SK-N-SH (cell line): ENCODE data around the gene SPO11. TPM values are rescaled to one million over a fixed set of nuclear protein-coding genes. Genes with fewer than 3 reads are reported as not detected.

Experiments
- CTCF ChIA-PET: fragments of 300-600, 350-600 bp; formaldehyde crosslinking; extraction: SDS; loops from one replicate; lab custom pipeline; 2021; lab: Yijun Ruan, JAX
- POLR2A ChIA-PET: fragments of 350-600 bp; sonication (Branson Sonifier 250); formaldehyde crosslinking; extraction: SDS; loops from one replicate; lab custom pipeline; 2020; ENCODE audit warnings: antibody characterized with exemption, inconsistent platforms; lab: Yijun Ruan, JAX
- DNase-seq: peaks from one replicate; pipeline ENCODE4 v3.0.0; 2012
- H2AFZ ChIP-seq: fragments of 200-600 bp; sonication (generic); 2 replicates; pipeline ENCODE4 v1.8.1; 2016; ENCODE audit warnings: antibody characterized with exemption, mild to moderate bottlenecking, low read depth
- H3F3A ChIP-seq: fragments of 200-600 bp; sonication (generic); replicated peaks from 2 replicates; pipeline ENCODE3; 2016; ENCODE audit warnings: antibody characterized with exemption, mild to moderate bottlenecking; ENCODE audit not compliant: insufficient read depth
- H3K27ac ChIP-seq, 2 experiments: fragments of 200-500 bp in 1 of 2; fragments of 200-600 bp in 1 of 2; sonication (Bioruptor generic) in 1 of 2; sonication (generic), shearing (Covaris generic) in 1 of 2; 2 replicates each; pipeline versions ENCODE4 v1.5.1 to v1.6.1; 2014 to 2016; ENCODE audit warnings: low read depth in 2 of 2, inconsistent platforms in 1 of 2, low read length in 1 of 2, mild to moderate bottlenecking in 1 of 2, mixed read lengths in 1 of 2
- H3K27me3 ChIP-seq: fragments of 200-600 bp; sonication (generic), shearing (Covaris generic); 2 replicates; pipeline ENCODE4 v1.6.1; 2016; ENCODE audit warnings: mixed run types; ENCODE audit not compliant: insufficient read depth
- H3K36me3 ChIP-seq, 2 experiments: fragments of 200-500 bp in 1 of 2; fragments of 200-600 bp in 1 of 2; sonication (Bioruptor generic) in 1 of 2; sonication (generic) in 1 of 2; replicated peaks in 1 of 2; 2 replicates each; pipeline versions ENCODE3 to v1.5.1; 2014 to 2016; ENCODE audit warnings: low read length in 1 of 2, mild to moderate bottlenecking in 1 of 2; ENCODE audit not compliant: insufficient read depth in 2 of 2, control insufficient read depth in 1 of 2
- H3K4me1 ChIP-seq, 2 experiments: fragments of 200-500 bp in 1 of 2; fragments of 200-600 bp in 1 of 2; sonication (Bioruptor generic) in 1 of 2; sonication (generic), shearing (Covaris generic) in 1 of 2; 2 replicates each; pipeline versions ENCODE4 v1.5.1 to v1.6.1; 2014 to 2016; ENCODE audit warnings: low read depth in 1 of 2, low read length in 1 of 2, mixed run types in 1 of 2; ENCODE audit not compliant: insufficient read depth in 2 of 2, control insufficient read depth in 1 of 2
- H3K4me2 ChIP-seq: fragments of 200-600 bp; sonication (generic), shearing (Covaris generic); 2 replicates; pipeline ENCODE4 v1.6.1; 2017; ENCODE audit warnings: mixed run types
- H3K4me3 ChIP-seq, 2 experiments: fragments of 200-500 bp in 1 of 2; fragments of 200-600 bp in 1 of 2; sonication (Bioruptor generic) in 1 of 2; sonication (generic), shearing (Covaris generic) in 1 of 2; 2 replicates each; pipeline versions ENCODE4 v1.5.1 to v1.8.1; 2014 to 2016; ENCODE audit warnings: low read depth in 2 of 2, inconsistent platforms in 1 of 2, low read length in 1 of 2, mild to moderate bottlenecking in 1 of 2, mixed read lengths in 1 of 2, moderate library complexity in 1 of 2
- H3K79me2 ChIP-seq: fragments of 200-600 bp; sonication (generic); 2 replicates; pipeline ENCODE4 v1.8.1; 2017; ENCODE audit warnings: mild to moderate bottlenecking; ENCODE audit not compliant: insufficient read depth
- H3K9ac ChIP-seq: fragments of 200-600 bp; sonication (generic); 2 replicates; pipeline ENCODE4 v1.6.1; 2017; ENCODE audit warnings: mixed run types
- H3K9me2 ChIP-seq: fragments of 200-600 bp; sonication (generic); 2 replicates; pipeline ENCODE4 v1.6.1; 2017; ENCODE audit warnings: mixed run types
- H3K9me3 ChIP-seq: fragments of 200-600 bp; sonication (generic); 2 replicates; pipeline ENCODE4 v1.6.1; 2017; ENCODE audit warnings: mixed run types, mild to moderate bottlenecking, moderate library complexity
- H4K20me1 ChIP-seq: fragments of 200-600 bp; sonication (generic); 2 replicates; pipeline ENCODE4 v1.6.1; 2017; ENCODE audit warnings: mild to moderate bottlenecking, mixed run types; ENCODE audit not compliant: insufficient read depth
- ELF1 ChIP-seq: IDR thresholded peaks from 2 replicates; pipeline ENCODE4 v1.4.0; 2012
- FOXM1 ChIP-seq: IDR thresholded peaks from 2 replicates; pipeline ENCODE4 v1.4.0; 2012; ENCODE audit warnings: low read depth, mild to moderate bottlenecking
- MEF2A ChIP-seq: IDR thresholded peaks from 2 replicates; pipeline ENCODE4 v1.4.0; 2012; ENCODE audit warnings: low read depth, borderline replicate concordance
- NFIC ChIP-seq: IDR thresholded peaks from 2 replicates; pipeline ENCODE4 v1.4.0; 2012; ENCODE audit warnings: borderline replicate concordance
- RAD21 ChIP-seq: IDR thresholded peaks from 2 replicates; pipeline ENCODE4 v1.6.1; 2012; ENCODE audit warnings: mild to moderate bottlenecking, low read length
- RFX5 ChIP-seq: IDR thresholded peaks from 2 replicates; pipeline ENCODE4 v1.6.1; 2012; ENCODE audit warnings: mild to moderate bottlenecking, improper control_type of control experiment, low read length
- SMC3 ChIP-seq: IDR thresholded peaks from 2 replicates; pipeline ENCODE4 v1.6.1; 2012; ENCODE audit warnings: low read depth, low read length, improper control_type of control experiment
- TCF12 ChIP-seq: IDR thresholded peaks from 2 replicates; pipeline ENCODE4 v1.4.0; 2012
- WGBS: methylation state at CpG from one replicate; pipeline ENCODE4 v1.1.6; 2017; ENCODE audit warnings: low lambda C conversion rate; 5-methylcytosine and 5-hydroxymethylcytosine counted together
- polyA plus RNA-seq, 3 experiments: library from polyadenylated mRNA; depleted of rRNA; stranded (reverse); fragments of >200 nt; gene quantifications; 2 replicates each; pipeline ENCODE4 v1.2.3, GENCODE V29; 2012
- TF ChIP-seq, protein P1 (sequence below): IDR thresholded peaks from 2 replicates; pipeline ENCODE4; 2012
- TF ChIP-seq, protein P2 (sequence below): IDR thresholded peaks from 2 replicates; pipeline ENCODE4 v1.4.0; 2012; ENCODE audit warnings: low read depth, borderline replicate concordance
- TF ChIP-seq, protein P3 (sequence below): fragments of 150-350 bp; IDR thresholded peaks from 2 replicates; pipeline ENCODE4 v1.6.1; 2016; ENCODE audit warnings: mild to moderate bottlenecking, low read depth, low read length
- TF ChIP-seq, protein P4 (sequence below): IDR thresholded peaks from 2 replicates; pipeline ENCODE4 v1.6.1; 2012; ENCODE audit warnings: mild to moderate bottlenecking, low read depth, low read length, moderate library complexity

The SPO11 gene
- polyA plus RNA-seq, 1 of the 3 experiments (the other 2 are of a cell fraction), result not detected

DNA sequence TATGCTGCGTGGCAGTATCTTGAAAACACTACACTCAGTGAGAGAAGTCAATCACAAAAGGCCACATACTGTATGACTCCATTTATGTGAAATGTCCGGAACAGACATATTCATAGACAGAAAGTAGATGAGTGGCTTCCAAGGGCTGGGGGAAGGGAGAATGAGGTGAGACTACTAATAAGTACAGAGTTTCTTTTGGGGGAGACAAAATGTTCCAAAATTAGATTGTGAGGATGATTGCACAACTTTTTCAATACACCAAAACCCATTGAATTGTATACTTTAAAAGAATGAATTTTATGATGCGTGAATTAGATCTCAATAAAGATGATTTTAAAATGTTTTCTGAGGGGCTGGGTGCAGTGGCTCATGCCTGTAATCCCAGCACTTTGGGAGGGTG lies 9.2 kb upstream of the SPO11 start:
- no peak overlapping the region for H3K27ac ChIP-seq

DNA sequence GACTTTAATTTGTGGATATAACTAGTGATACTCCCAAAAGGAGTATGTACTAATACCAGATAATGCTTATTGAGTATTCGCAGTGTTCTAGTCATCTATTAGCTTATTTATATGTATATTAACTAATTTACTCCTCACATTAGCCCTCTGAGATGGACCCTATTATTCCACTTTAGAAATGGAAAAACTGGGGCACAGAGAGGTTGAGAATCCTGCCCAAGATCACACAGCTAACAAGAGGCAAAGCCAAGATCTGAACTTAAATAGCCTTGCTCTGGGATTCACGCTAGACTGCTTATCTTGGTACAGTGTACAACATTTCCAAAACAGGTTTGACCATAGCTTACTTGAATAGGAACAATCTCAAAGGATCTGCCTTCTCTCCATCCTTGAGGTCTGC lies 8.5 kb upstream of the SPO11 start:
- 44% methylated on average over 2 of the region's 2 CpGs for WGBS
- H3K36me3 ChIP-seq, result no peaks in the 10 kb centered on the region
- DNase-seq, result no peak
- POLR2A ChIA-PET, result no interaction called here
- H3K79me2 ChIP-seq, result no peaks in the 10 kb centered on the region
- 0 out of 2 replicates have a peak, but pooled peaks cover 3% of the 10 kb centered on the region for H3K27me3 ChIP-seq
- no peaks in the 10 kb centered on the region for H3K9me2 ChIP-seq
- no peak overlapping the region for H2AFZ ChIP-seq
- no peak overlapping the region for H3K4me3 ChIP-seq
- no peaks in the 10 kb centered on the region for H4K20me1 ChIP-seq
- H3K4me1 ChIP-seq, result no peaks in the 10 kb centered on the region; a peak in 1 of 4 replicates
- H3K27ac ChIP-seq, result no peak overlapping the region
- H3K9me3 ChIP-seq, result no peaks in the 10 kb centered on the region
- TF ChIP-seq, protein P1, sequence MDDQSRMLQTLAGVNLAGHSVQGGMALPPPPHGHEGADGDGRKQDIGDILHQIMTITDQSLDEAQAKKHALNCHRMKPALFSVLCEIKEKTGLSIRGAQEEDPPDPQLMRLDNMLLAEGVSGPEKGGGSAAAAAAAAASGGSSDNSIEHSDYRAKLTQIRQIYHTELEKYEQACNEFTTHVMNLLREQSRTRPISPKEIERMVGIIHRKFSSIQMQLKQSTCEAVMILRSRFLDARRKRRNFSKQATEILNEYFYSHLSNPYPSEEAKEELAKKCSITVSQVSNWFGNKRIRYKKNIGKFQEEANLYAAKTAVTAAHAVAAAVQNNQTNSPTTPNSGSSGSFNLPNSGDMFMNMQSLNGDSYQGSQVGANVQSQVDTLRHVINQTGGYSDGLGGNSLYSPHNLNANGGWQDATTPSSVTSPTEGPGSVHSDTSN, result no peak
- TF ChIP-seq, protein P2, sequence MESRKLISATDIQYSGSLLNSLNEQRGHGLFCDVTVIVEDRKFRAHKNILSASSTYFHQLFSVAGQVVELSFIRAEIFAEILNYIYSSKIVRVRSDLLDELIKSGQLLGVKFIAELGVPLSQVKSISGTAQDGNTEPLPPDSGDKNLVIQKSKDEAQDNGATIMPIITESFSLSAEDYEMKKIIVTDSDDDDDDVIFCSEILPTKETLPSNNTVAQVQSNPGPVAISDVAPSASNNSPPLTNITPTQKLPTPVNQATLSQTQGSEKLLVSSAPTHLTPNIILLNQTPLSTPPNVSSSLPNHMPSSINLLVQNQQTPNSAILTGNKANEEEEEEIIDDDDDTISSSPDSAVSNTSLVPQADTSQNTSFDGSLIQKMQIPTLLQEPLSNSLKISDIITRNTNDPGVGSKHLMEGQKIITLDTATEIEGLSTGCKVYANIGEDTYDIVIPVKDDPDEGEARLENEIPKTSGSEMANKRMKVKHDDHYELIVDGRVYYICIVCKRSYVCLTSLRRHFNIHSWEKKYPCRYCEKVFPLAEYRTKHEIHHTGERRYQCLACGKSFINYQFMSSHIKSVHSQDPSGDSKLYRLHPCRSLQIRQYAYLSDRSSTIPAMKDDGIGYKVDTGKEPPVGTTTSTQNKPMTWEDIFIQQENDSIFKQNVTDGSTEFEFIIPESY, result no peak
- TF ChIP-seq, protein P3, sequence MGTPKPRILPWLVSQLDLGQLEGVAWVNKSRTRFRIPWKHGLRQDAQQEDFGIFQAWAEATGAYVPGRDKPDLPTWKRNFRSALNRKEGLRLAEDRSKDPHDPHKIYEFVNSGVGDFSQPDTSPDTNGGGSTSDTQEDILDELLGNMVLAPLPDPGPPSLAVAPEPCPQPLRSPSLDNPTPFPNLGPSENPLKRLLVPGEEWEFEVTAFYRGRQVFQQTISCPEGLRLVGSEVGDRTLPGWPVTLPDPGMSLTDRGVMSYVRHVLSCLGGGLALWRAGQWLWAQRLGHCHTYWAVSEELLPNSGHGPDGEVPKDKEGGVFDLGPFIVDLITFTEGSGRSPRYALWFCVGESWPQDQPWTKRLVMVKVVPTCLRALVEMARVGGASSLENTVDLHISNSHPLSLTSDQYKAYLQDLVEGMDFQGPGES, result no peak
- no peak for TF ChIP-seq RFX5
- TF ChIP-seq, protein P4, sequence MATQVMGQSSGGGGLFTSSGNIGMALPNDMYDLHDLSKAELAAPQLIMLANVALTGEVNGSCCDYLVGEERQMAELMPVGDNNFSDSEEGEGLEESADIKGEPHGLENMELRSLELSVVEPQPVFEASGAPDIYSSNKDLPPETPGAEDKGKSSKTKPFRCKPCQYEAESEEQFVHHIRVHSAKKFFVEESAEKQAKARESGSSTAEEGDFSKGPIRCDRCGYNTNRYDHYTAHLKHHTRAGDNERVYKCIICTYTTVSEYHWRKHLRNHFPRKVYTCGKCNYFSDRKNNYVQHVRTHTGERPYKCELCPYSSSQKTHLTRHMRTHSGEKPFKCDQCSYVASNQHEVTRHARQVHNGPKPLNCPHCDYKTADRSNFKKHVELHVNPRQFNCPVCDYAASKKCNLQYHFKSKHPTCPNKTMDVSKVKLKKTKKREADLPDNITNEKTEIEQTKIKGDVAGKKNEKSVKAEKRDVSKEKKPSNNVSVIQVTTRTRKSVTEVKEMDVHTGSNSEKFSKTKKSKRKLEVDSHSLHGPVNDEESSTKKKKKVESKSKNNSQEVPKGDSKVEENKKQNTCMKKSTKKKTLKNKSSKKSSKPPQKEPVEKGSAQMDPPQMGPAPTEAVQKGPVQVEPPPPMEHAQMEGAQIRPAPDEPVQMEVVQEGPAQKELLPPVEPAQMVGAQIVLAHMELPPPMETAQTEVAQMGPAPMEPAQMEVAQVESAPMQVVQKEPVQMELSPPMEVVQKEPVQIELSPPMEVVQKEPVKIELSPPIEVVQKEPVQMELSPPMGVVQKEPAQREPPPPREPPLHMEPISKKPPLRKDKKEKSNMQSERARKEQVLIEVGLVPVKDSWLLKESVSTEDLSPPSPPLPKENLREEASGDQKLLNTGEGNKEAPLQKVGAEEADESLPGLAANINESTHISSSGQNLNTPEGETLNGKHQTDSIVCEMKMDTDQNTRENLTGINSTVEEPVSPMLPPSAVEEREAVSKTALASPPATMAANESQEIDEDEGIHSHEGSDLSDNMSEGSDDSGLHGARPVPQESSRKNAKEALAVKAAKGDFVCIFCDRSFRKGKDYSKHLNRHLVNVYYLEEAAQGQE, result no peak
- no peak overlapping the region for H3K9ac ChIP-seq
- no peak overlapping the region for H3K4me2 ChIP-seq
- H3F3A ChIP-seq, result no peaks in the 10 kb centered on the region
- CTCF ChIA-PET, result interaction anchor here (3.4 to 14.4 kb wide), 2 partner anchors 25 to 230 kb away, joined by 11 to 128 read pairs; no protein-coding TSS in a partner anchor

More for the DNA sequence above, 9.2 kb upstream of the SPO11 start:
- CTCF ChIA-PET, result interaction anchor here (3.4 to 14.4 kb wide), 2 partner anchors 26 to 229 kb away, joined by 11 to 128 read pairs; no protein-coding TSS in a partner anchor
- TF ChIP-seq RAD21 (no peak), NFIC (no peak), SMC3 (no peak), FOXM1 (no peak), TCF12 (no peak), MEF2A (no peak), ELF1 (no peak)
- TF ChIP-seq, protein P4, result no peak
- TF ChIP-seq, protein P1, result no peak
- TF ChIP-seq, all 33 proteins: peak for 0
- Histone ChIP-seq H3K79me2 (no peaks in the 10 kb centered on the region), H3K4me3 (no peak overlapping the region), H3K4me1 (no peaks in the 10 kb centered on the region; a peak in 1 of 4 replicates), H3K27me3 (0 out of 2 replicates have a peak, but pooled peaks cover 3% of the 10 kb centered on the region), H3K9me3 (no peaks in the 10 kb centered on the region), H3F3A (no peaks in the 10 kb centered on the region), H4K20me1 (no peaks in the 10 kb centered on the region), H3K4me2 (no peak overlapping the region), H3K9me2 (no peaks in the 10 kb centered on the region), H2AFZ (no peak overlapping the region), H3K9ac (no peak overlapping the region), H3K36me3 (no peaks in the 10 kb centered on the region)
- DNase-seq, result no peak
- 55% methylated on average over 3 of the region's 3 CpGs for WGBS
- POLR2A ChIA-PET, result no interaction called here
